ENCODE results near the gene PSRC1. TPM values are rescaled to one million over a fixed set of nuclear protein-coding genes. Genes with fewer than 3 reads are reported as not detected.
A peak's percentile ranks its signal among the peaks of the same experiment; 100 is the strongest.

Gene PSRC1
- total RNA-seq: 100 to 1,000 TPM in 2 of 8 experiments, 10 to 100 TPM in 5, 1 to 10 TPM in 1; 7.0 to 118 (median 12.9) TPM

- Histone ChIP-seq H3K27ac (peak within 1 kb of the TSS; percentile 71 to 77), H3K4me3 (peak within 1 kb of the TSS; percentile 38 to 63 (median 49)), H3K4me1 (replicated peaks in 1 of 2) (peaks cover 25 to 31% of the 10 kb centered on the region in 2 donors)
- ATAC-seq (replicated peaks in 6 of 8): peak; percentile 81 to 94 (median 93)
- WGBS, 10 experiments: 0 to 19% (median 2%) methylated on average over 1 to 36 of the region's 56 CpGs; no CpG with 5 or more reads in 1 of the 10 experiments
- in situ Hi-C loops (cut with MboI; ENCODE audit: low pct_unique_long_range_greater_than_20kb in 2 of 9, low sequenced_read_pairs in 9 of 9, unreplicated experiment in 9 of 9): no loop called here
These were observed at the start of gene PSRC1 for GRCh38 chr1:109282952-109283747. TSS of gene PSRC1 (minus strand) at chr1:109283145.

- no peak overlapping the region for H3K4me3 ChIP-seq
- in situ Hi-C loops (cut with MboI; ENCODE audit: low pct_unique_long_range_greater_than_20kb in 2 of 9, low sequenced_read_pairs in 9 of 9, unreplicated experiment in 9 of 9): no loop called here
- no peaks in the 10 kb centered on the region for H3K4me1 ChIP-seq (replicated peaks in 1 of 2)
- no peak overlapping the region for H3K27ac ChIP-seq
- no peak for ATAC-seq (replicated peaks in 6 of 8)
These were observed 48.2 kb upstream of the PSRC1 start for GRCh38 chr1:109331113-109331512.

DNA sequence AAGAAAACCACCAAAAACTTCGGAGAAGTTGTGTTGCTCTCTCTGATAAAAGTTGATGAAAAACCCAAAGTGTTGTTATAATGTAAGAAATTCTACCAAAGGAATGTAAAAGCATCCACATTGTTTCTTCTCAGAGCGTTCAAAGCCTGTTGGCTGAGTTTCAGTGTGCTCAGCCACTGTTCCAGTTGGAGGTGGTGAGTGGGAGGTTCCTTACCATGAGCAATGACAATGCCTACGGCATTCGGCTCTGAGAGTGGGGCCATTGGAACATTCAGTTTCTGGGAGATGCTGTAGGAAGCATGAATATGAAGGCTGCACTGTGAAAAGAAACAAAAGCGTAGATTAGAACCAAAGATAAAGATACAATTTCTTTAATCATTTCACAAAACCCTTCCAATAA is 44.3 kb upstream of the PSRC1 start:
- Histone ChIP-seq H3K4me1 (replicated peaks in 1 of 2) (no peaks in the 10 kb centered on the region), H3K4me3 (no peak overlapping the region), H3K27ac (no peak overlapping the region)
- in situ Hi-C loops (cut with MboI; ENCODE audit: low pct_unique_long_range_greater_than_20kb in 2 of 9, low sequenced_read_pairs in 9 of 9, unreplicated experiment in 9 of 9): no loop called here
- 36 to 100% (median 81%) methylated on average over 1 to 5 of the region's 5 CpGs; no CpG with 5 or more reads in 1 of the 10 experiments for WGBS, 10 experiments
- ATAC-seq (replicated peaks in 6 of 8): peak in 3 of 8 experiments; percentile 50 to 55 (median 53)

- in situ Hi-C loops (cut with MboI; ENCODE audit: low pct_unique_long_range_greater_than_20kb in 2 of 9, low sequenced_read_pairs in 9 of 9, unreplicated experiment in 9 of 9): no loop called here
- no peak for ATAC-seq (replicated peaks in 6 of 8)
- WGBS, 10 experiments: 40 to 100% (median 92%) methylated on average over 1 to 6 of the region's 6 CpGs; no CpG with 5 or more reads in 3 of the 10 experiments
- Histone ChIP-seq H3K4me3 (no peak overlapping the region), H3K27ac (no peak overlapping the region), H3K4me1 (replicated peaks in 1 of 2) (no peaks in the 10 kb centered on the region)
These were observed 40.0 kb upstream of the PSRC1 start for GRCh38 chr1:109322974-109323373.

- ATAC-seq (replicated peaks in 6 of 8): no peak
- Histone ChIP-seq H3K4me1 (replicated peaks in 1 of 2) (no peaks in the 10 kb centered on the region), H3K4me3 (no peak overlapping the region), H3K27ac (no peak overlapping the region)
- WGBS, 10 experiments: 26 to 94% (median 64%) methylated on average over 1 to 3 of the region's 3 CpGs; no CpG with 5 or more reads in 3 of the 10 experiments
- in situ Hi-C loops (cut with MboI; ENCODE audit: low pct_unique_long_range_greater_than_20kb in 2 of 9, low sequenced_read_pairs in 9 of 9, unreplicated experiment in 9 of 9): no loop called here
These were observed 36.2 kb upstream of the PSRC1 start for GRCh38 chr1:109319114-109319513.

- 67 to 89% (median 82%) methylated on average over 1 of the region's 1 CpG; no CpG with 5 or more reads in 3 of the 10 experiments for WGBS, 10 experiments
- in situ Hi-C loops (cut with MboI; ENCODE audit: low pct_unique_long_range_greater_than_20kb in 2 of 9, low sequenced_read_pairs in 9 of 9, unreplicated experiment in 9 of 9): no loop called here
These were observed 33.6 kb upstream of the PSRC1 start for GRCh38 chr1:109316506-109316905.

GRCh38 chr1:109315288-109315687 is 32.3 kb upstream of the PSRC1 start:
- Histone ChIP-seq H3K27ac (no peak overlapping the region), H3K4me1 (replicated peaks in 1 of 2) (no peaks in the 10 kb centered on the region), H3K4me3 (no peak overlapping the region)
- in situ Hi-C loops (cut with MboI; ENCODE audit: low pct_unique_long_range_greater_than_20kb in 2 of 9, low sequenced_read_pairs in 9 of 9, unreplicated experiment in 9 of 9): no loop called here
- 42 to 100% (median 94%) methylated on average over 1 to 4 of the region's 4 CpGs for WGBS, 10 experiments
- no peak for ATAC-seq (replicated peaks in 6 of 8)

More at GRCh38 chr1:109316506-109316905, 33.6 kb upstream of the PSRC1 start:
- H3K4me1 ChIP-seq (replicated peaks in 1 of 2): no peaks in the 10 kb centered on the region
- no peak overlapping the region for H3K4me3 ChIP-seq
- ATAC-seq (replicated peaks in 6 of 8): no peak
- no peak overlapping the region for H3K27ac ChIP-seq

- Histone ChIP-seq H3K27ac (no peak overlapping the region), H3K4me3 (no peak overlapping the region), H3K4me1 (replicated peaks in 1 of 2) (no peaks in the 10 kb centered on the region)
- 100% methylated on average over 1 of the region's 1 CpG; no CpG with 5 or more reads in 4 of the 10 experiments for WGBS, 10 experiments
- peak in 2 of 8 experiments; percentile 55 to 58 for ATAC-seq (replicated peaks in 6 of 8)
- in situ Hi-C loops (cut with MboI; ENCODE audit: low pct_unique_long_range_greater_than_20kb in 2 of 9, low sequenced_read_pairs in 9 of 9, unreplicated experiment in 9 of 9): no loop called here
These were observed 31.9 kb upstream of the PSRC1 start for GRCh38 chr1:109314795-109315194.

GRCh38 chr1:109312978-109313775 is 30.2 kb upstream of the PSRC1 start:
- H3K4me3 ChIP-seq: no peak overlapping the region
- peak in 1 of 8 experiments; percentile 22 for ATAC-seq (replicated peaks in 6 of 8)
- 43 to 100% (median 89%) methylated on average over 2 to 12 of the region's 12 CpGs for WGBS, 10 experiments
- H3K27ac ChIP-seq: no peak overlapping the region
- in situ Hi-C loops (cut with MboI; ENCODE audit: low pct_unique_long_range_greater_than_20kb in 2 of 9, low sequenced_read_pairs in 9 of 9, unreplicated experiment in 9 of 9): no loop called here
- peaks cover 0 to under 1% of the 10 kb centered on the region in 2 donors for H3K4me1 ChIP-seq (replicated peaks in 1 of 2)

GRCh38 chr1:109312246-109312645 is 29.3 kb upstream of the PSRC1 start:
- Histone ChIP-seq H3K4me1 (replicated peaks in 1 of 2) (peaks cover 9 to 10% of the 10 kb centered on the region in 2 donors), H3K4me3 (no peak overlapping the region), H3K27ac (no peak overlapping the region)
- in situ Hi-C loops (cut with MboI; ENCODE audit: low pct_unique_long_range_greater_than_20kb in 2 of 9, low sequenced_read_pairs in 9 of 9, unreplicated experiment in 9 of 9): no loop called here
- 20 to 100% (median 91%) methylated on average over 1 to 2 of the region's 2 CpGs; no CpG with 5 or more reads in 1 of the 10 experiments for WGBS, 10 experiments
- no peak for ATAC-seq (replicated peaks in 6 of 8)

GRCh38 chr1:109309347-109309746 is 26.4 kb upstream of the PSRC1 start:
- no peak overlapping the region for H3K4me3 ChIP-seq
- ATAC-seq (replicated peaks in 6 of 8): no peak
- in situ Hi-C loops (cut with MboI; ENCODE audit: low pct_unique_long_range_greater_than_20kb in 2 of 9, low sequenced_read_pairs in 9 of 9, unreplicated experiment in 9 of 9): no loop called here
- peaks cover 23 to 30% of the 10 kb centered on the region in 2 donors for H3K4me1 ChIP-seq (replicated peaks in 1 of 2)
- WGBS, 10 experiments: 47 to 94% (median 90%) methylated on average over 2 of the region's 2 CpGs; no CpG with 5 or more reads in 2 of the 10 experiments
- H3K27ac ChIP-seq: no peak overlapping the region

DNA sequence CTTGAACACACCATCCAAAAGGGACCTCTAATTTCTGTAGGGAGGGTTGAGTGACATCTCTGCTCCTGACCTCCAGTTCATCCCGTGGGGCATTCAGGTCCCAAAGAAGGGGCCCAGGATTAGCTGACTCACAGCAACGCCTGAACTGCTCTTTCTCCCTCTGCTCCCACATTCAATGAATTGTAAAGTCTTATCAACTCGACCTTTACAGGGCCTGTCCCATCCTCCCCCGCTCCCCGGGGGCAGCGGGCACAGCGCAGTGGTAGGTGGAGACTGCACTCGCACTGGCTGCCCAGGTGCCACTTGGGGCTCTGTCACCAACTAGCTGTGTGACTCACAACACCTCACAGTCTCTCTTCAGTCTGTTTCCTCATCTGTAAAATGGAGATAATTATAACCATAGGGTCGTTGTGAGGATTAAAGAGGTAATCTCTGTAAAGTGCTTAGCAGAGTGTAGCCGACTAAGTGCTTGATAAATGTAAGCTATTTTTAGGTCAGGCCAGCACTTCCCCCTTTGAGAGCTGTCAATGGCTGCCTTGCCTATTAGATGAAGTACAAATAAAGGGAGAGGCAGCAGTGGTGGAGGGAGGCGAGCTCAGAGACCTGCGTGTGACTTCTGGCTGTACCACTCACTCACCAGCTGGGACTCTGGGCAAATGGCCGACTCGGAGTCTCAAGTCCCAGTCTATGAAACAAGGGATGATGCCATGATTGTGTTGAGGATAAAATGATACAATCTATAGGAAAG is 24.5 kb upstream of the PSRC1 start:
- WGBS, 10 experiments: 14 to 86% (median 57%) methylated on average over 2 to 14 of the region's 14 CpGs; no CpG with 5 or more reads in 2 of the 10 experiments
- peak in 5 of 8 experiments; percentile 56 to 72 (median 68) for ATAC-seq (replicated peaks in 6 of 8)
- no peak overlapping the region for H3K4me3 ChIP-seq
- H3K4me1 ChIP-seq (replicated peaks in 1 of 2): peaks cover 28 to 34% of the 10 kb centered on the region in 2 donors
- peak overlapping the region; percentile 68 to 85 for H3K27ac ChIP-seq
- in situ Hi-C loops (cut with MboI; ENCODE audit: low pct_unique_long_range_greater_than_20kb in 2 of 9, low sequenced_read_pairs in 9 of 9, unreplicated experiment in 9 of 9): no loop called here
